Measurements from ENCODE around the gene TRPM2.

TRPM2 gene

DNA sequence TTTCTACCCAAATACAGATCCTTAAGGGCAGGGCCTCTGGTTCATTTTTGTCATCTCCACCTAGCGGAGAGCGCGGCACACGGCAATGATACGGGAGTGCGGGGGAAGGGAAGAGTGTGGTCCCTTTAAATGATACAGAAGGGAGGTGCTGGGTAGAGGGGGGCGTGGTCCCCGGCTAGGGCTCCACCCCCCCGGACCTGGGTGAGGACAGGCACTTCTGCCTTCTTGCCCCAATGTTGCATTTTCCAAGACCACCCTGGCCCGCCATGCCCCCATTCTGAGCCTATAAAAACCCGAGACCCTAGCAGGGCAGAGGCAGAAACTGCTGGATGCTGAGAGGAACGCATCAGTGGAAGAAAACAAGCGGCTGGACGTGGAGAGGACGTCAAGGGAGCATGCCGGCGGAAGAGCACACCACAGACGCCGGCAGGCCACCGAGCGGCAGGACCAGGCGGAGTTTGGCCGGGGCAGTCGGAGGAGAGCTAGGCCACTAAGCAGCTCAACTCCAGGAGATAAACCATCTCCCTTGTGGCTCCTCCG, 131.9 kb downstream of the TRPM2 start:
- no peak for DNase-seq (ENCODE audit: low spot score)

DNA sequence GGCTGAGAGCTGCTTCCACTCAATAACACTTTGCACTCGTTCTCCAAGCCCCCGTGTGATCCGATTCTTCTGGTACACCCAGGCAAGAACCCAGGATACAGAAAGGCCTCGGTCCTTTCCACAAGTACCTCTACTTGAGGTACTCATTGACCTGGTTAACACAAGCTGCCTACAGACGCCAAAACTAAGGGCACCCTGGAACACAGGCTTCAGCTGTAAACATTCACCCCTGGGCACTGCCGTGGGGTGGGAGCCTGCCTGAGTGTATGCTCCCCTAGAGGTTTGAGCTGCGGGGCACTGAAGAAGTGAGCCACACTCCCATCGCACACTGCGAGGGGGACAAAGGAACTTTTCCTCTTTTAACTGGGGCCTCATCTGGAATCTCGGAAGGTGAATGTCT, 132.4 kb downstream of the TRPM2 start:
- no peak for DNase-seq (ENCODE audit: low spot score)

GRCh38 chr21:44486302-44486701, 132.9 kb downstream of the TRPM2 start:
- DNase-seq (ENCODE audit: low spot score), result no peak

- no peak for DNase-seq (ENCODE audit: low spot score)
These were observed 134.4 kb downstream of the TRPM2 start for GRCh38 chr21:44487831-44488230.

GRCh38 chr21:44489962-44490361, 136.5 kb downstream of the TRPM2 start:
- DNase-seq (ENCODE audit: low spot score), result no peak

GRCh38 chr21:44490405-44490804, 137.0 kb downstream of the TRPM2 start:
- no peak for DNase-seq (ENCODE audit: low spot score)

DNA sequence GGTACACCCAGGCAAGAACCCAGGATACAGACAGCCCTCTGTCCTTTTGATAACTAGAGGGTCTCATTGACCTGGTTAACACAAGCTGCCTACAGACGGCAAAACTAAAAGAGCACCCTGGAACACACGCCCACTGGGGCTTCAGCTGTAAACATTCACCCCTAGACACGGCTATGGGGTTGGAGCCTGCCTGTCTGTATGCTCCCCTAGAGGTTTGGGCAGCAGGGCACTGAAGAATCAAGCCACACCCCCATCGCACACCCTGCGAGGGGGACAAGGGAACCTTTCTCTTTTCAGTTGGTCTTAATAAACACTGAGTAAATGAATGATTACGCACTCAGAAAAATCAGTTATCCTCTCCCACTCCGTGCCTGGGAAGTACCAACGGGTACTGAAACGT, 137.4 kb downstream of the TRPM2 start:
- DNase-seq (ENCODE audit: low spot score), result no peak

All from GM03348 (cell line).